Measurements from ENCODE around the gene ME2.

- TF ChIP-seq POLR2A (IDR thresholded peaks at IDR 0.05), result no peak
- no peak for TF ChIP-seq CTCF (IDR thresholded peaks at IDR 0.05)
These were observed 49.3 kb upstream of the ME2 start for GRCh38 chr18:50829644-50830043.
